PC-9 (cell line): ENCODE results near the gene NPEPPS.

ENCODE experiments used
- EZH2 ChIP-seq: fragments of 200-600 bp; sonication (generic); IDR thresholded peaks from 2 replicates; pipeline ENCODE4 v1.8.0; 2017; ENCODE audit warnings: antibody characterized with exemption, low read depth
- TF ChIP-seq, protein P1 (sequence below): fragments of 200-600 bp; sonication (generic); conservative IDR thresholded peaks from 2 replicates; pipeline ENCODE4 v1.6.1; 2017; ENCODE audit warnings: mixed run types, antibody characterized with exemption, mild to moderate bottlenecking, moderate library complexity

DNA sequence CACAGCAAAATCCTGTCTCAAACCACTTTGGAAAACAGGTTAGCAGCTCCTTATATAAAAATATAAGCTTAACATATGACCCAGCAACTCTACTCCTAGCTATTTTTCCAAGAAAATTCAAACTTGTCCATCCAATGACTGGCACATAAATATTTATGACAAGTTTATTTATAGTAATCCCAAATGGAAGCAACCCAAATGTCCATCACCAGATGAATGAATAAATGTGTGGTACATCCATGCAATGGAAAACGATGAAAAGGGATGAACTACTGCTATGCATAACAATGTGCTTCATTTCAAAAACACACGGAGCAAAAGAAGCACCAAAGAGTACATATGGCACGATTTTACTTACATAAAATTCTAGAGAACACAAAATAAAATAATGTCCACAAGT lies 109.2 kb downstream of the NPEPPS start:
- TF ChIP-seq, protein P1, sequence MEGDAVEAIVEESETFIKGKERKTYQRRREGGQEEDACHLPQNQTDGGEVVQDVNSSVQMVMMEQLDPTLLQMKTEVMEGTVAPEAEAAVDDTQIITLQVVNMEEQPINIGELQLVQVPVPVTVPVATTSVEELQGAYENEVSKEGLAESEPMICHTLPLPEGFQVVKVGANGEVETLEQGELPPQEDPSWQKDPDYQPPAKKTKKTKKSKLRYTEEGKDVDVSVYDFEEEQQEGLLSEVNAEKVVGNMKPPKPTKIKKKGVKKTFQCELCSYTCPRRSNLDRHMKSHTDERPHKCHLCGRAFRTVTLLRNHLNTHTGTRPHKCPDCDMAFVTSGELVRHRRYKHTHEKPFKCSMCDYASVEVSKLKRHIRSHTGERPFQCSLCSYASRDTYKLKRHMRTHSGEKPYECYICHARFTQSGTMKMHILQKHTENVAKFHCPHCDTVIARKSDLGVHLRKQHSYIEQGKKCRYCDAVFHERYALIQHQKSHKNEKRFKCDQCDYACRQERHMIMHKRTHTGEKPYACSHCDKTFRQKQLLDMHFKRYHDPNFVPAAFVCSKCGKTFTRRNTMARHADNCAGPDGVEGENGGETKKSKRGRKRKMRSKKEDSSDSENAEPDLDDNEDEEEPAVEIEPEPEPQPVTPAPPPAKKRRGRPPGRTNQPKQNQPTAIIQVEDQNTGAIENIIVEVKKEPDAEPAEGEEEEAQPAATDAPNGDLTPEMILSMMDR, result no peak
- no peak for TF ChIP-seq EZH2
